Esophagus muscularis mucosa (tissue), 4 donors: ENCODE measurements around the gene PLPP6. TPM values are rescaled to one million over a fixed set of nuclear protein-coding genes. Genes with fewer than 3 reads are reported as not detected.

Source experiments
- DNase-seq: peaks from one replicate; pipeline ENCODE4 v3.0.0-alpha.2; 2017; ENCODE audit errors: extremely low spot score
- H3K27ac ChIP-seq, 4 donors: fragments of 200-600 bp; sonication (generic); replicated peaks in 1 of 4; 1 replicate in 3 of 4; 2 replicates in 1 of 4; pipeline ENCODE4 v1.5.1; 2016 to 2019; ENCODE audit warnings: mild to moderate bottlenecking in 1 of 4
- H3K27me3 ChIP-seq, 4 donors: fragments of 200-600 bp; sonication (generic); one replicate each; pipeline versions ENCODE4 v1.5.1 to v1.6.0; 2016 to 2019
- H3K36me3 ChIP-seq, 4 donors: fragments of 200-600 bp; sonication (generic); one replicate each; pipeline ENCODE4 v1.5.1; 2016 to 2019
- H3K4me1 ChIP-seq, 4 donors: fragments of 200-600 bp; sonication (generic); one replicate each; pipeline ENCODE4 v1.5.1; 2016 to 2019
- H3K4me3 ChIP-seq, 4 donors: fragments of 200-600 bp; sonication (generic); 1 replicate in 2 of 4; 2 replicates in 2 of 4; pipeline ENCODE4 v1.5.1; 2016 to 2019; ENCODE audit warnings: mild to moderate bottlenecking in 4 of 4, moderate library complexity in 1 of 4
- H3K9me3 ChIP-seq, 4 donors: fragments of 200-600 bp; sonication (generic); 1 replicate in 3 of 4; 2 replicates in 1 of 4; pipeline ENCODE4 v1.5.1; 2016 to 2019
- EP300 ChIP-seq: sonication (generic); formaldehyde crosslinking; IDR thresholded peaks from one replicate; pipeline ENCODE4 v1.6.1; 2017; ENCODE audit warnings: antibody characterized with exemption
- POLR2A ChIP-seq: fragments of 450-650 bp; IDR thresholded peaks from one replicate; pipeline ENCODE4 v1.6.1; 2017; ENCODE audit warnings: antibody characterized with exemption, moderate library complexity, mild to moderate bottlenecking, low read depth
- POLR2AphosphoS5 ChIP-seq, 2 donors: sonication (generic); formaldehyde crosslinking; IDR thresholded peaks; one replicate each; pipeline ENCODE4 v1.6.1; 2017; ENCODE audit warnings: antibody characterized with exemption in 2 of 2
- WGBS: methylation state at CpG from one replicate; pipeline ENCODE4 v1.1.5; 2018; 5-methylcytosine and 5-hydroxymethylcytosine counted together
- intact Hi-C: fragments of 100-400 bp; cut with DNase I; formaldehyde crosslinking; loops from one replicate; pipeline ENCODE4 v1.15.1; 2023
- total RNA-seq, 4 donors: library from RNA; depleted of rRNA; stranded (reverse); fragments of >200 nt; gene quantifications; one replicate each; pipeline versions ENCODE4 v1.1.0 to v1.2.1, GENCODE V29; 2016
- TF ChIP-seq, protein P1 (sequence below), 3 experiments: fragments of 200-600 bp in 2 of 3; fragments of 450-650 bp in 1 of 3; sonication (generic) in 2 of 3; IDR thresholded peaks; one replicate each; pipeline ENCODE4 v1.5.1; 2017 to 2019; ENCODE audit warnings: antibody characterized with exemption in 3 of 3, mild to moderate bottlenecking in 2 of 3, moderate library complexity in 1 of 3

The PLPP6 gene
- total RNA-seq, 4 donors from 2014 or later, result 3.8 to 6.3 (median 6.2) TPM

GRCh38 chr9:4690144-4690543 is 28.1 kb downstream of the PLPP6 start:
- no peaks in the 10 kb centered on the region for H3K9me3 ChIP-seq
- peaks cover 9 to 62% (median 33%) of the 10 kb centered on the region in 4 donors for H3K36me3 ChIP-seq
- TF ChIP-seq POLR2AphosphoS5 (IDR thresholded peaks at IDR 0.05) (no peak), POLR2A (no peak)
- TF ChIP-seq, protein P1, sequence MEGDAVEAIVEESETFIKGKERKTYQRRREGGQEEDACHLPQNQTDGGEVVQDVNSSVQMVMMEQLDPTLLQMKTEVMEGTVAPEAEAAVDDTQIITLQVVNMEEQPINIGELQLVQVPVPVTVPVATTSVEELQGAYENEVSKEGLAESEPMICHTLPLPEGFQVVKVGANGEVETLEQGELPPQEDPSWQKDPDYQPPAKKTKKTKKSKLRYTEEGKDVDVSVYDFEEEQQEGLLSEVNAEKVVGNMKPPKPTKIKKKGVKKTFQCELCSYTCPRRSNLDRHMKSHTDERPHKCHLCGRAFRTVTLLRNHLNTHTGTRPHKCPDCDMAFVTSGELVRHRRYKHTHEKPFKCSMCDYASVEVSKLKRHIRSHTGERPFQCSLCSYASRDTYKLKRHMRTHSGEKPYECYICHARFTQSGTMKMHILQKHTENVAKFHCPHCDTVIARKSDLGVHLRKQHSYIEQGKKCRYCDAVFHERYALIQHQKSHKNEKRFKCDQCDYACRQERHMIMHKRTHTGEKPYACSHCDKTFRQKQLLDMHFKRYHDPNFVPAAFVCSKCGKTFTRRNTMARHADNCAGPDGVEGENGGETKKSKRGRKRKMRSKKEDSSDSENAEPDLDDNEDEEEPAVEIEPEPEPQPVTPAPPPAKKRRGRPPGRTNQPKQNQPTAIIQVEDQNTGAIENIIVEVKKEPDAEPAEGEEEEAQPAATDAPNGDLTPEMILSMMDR (IDR thresholded peaks at IDR 0.05), result no peak
- 92% methylated on average over 4 of the region's 4 CpGs for WGBS
- H3K4me1 ChIP-seq, result peaks cover 20 to 94% (median 72%) of the 10 kb centered on the region in 4 donors
- no peaks in the 10 kb centered on the region for H3K27me3 ChIP-seq
- H3K4me3 ChIP-seq, result no peak overlapping the region
- intact Hi-C loops, result no loop called here
- H3K27ac ChIP-seq, result peak overlapping the region in 3 of 4 donors; percentile 7 to 68 (median 23)
- no peak for DNase-seq

DNA sequence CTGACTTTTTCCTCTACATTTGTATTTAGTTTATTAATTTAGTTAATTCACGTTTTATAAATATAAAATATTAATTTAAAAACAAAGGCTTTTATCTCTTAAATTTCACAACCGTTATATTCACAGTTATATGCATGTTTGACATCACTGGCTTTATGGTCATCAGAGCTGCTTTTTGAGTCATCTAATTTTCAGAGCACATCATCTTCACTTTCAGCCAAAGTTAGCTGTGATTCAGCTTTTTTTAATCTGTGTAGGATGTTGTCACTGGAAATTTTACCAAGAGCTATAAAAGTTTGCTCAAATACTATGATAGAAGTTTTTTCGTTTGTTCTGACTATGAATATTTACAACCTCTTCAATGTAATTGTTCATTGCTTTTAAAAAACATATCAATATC is 29.7 kb downstream of the PLPP6 start:
- H3K27me3 ChIP-seq, result no peaks in the 10 kb centered on the region
- TF ChIP-seq, protein P1 (IDR thresholded peaks at IDR 0.05), result no peak
- no peak for TF ChIP-seq POLR2AphosphoS5 (IDR thresholded peaks at IDR 0.05)
- TF ChIP-seq EP300, result no peak
- TF ChIP-seq POLR2A, result no peak
- peak overlapping the region in 1 of 4 donors; percentile 31 for H3K27ac ChIP-seq
- no peaks in the 10 kb centered on the region for H3K9me3 ChIP-seq
- no peak overlapping the region for H3K4me3 ChIP-seq
- peaks cover 4 to 58% (median 25%) of the 10 kb centered on the region in 4 donors for H3K36me3 ChIP-seq
- no peak for DNase-seq
- intact Hi-C loops, result no loop called here
- H3K4me1 ChIP-seq, result peaks cover 15 to 93% (median 62%) of the 10 kb centered on the region in 4 donors
- WGBS, result 76% methylated on average over 3 of the region's 3 CpGs

DNA sequence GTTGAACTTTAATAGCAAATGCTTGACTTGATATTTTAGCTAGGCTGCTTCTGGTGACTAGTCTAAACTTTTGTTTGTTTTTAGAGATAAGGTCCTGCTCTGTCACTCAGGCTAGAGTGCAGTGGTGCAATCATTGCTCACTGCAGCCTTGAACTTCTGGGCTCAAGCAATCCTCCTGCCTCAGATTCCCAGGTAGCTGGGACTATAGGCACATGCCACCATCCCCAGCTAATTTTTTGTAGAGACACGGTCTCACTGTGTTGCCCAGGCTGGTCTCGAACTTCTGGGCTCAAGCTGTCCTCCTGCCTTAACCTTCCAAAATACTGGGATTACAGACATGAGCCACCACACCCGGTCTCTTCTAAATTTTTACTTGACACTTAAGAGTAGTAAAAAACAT is 38.0 kb downstream of the PLPP6 start:
- intact Hi-C loops, result no loop called here
- no peak for TF ChIP-seq EP300
- TF ChIP-seq POLR2AphosphoS5 (IDR thresholded peaks at IDR 0.05), result no peak
- TF ChIP-seq, protein P1 (IDR thresholded peaks at IDR 0.05), result no peak
- TF ChIP-seq POLR2A, result no peak
- no peak for DNase-seq
- H3K4me1 ChIP-seq, result peaks cover 0 to 20% (median 8%) of the 10 kb centered on the region in 4 donors
- H3K9me3 ChIP-seq, result no peaks in the 10 kb centered on the region
- no peaks in the 10 kb centered on the region for H3K27me3 ChIP-seq
- 82% methylated on average over 3 of the region's 3 CpGs for WGBS
- H3K4me3 ChIP-seq, result no peak overlapping the region
- no peak overlapping the region for H3K27ac ChIP-seq
- H3K36me3 ChIP-seq, result peaks cover 38 to 91% (median 55%) of the 10 kb centered on the region in 4 donors

DNA sequence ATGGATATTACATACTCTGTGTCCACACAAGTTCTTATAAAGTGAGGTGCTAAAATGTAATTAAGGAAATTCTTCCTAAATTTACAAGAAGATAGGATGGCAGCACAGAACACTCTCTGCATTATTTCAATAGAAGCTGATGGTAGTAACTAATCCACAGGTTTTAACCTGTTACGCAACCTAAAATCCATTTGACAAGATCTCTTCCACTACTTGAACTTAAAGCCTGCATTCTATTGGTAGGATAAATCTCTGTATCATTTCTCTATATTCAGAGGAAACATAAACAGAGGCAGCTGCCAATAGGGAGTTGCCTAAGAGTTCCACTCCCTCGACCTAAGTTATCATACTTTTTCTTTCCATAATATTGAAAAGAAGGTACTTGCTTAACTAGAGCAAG is 38.8 kb downstream of the PLPP6 start:
- peaks cover 35 to 89% (median 58%) of the 10 kb centered on the region in 4 donors for H3K36me3 ChIP-seq
- H3K27ac ChIP-seq, result no peak overlapping the region
- DNase-seq, result no peak
- H3K9me3 ChIP-seq, result no peaks in the 10 kb centered on the region
- no peak overlapping the region for H3K4me3 ChIP-seq
- intact Hi-C loops, result no loop called here
- H3K27me3 ChIP-seq, result no peaks in the 10 kb centered on the region
- TF ChIP-seq POLR2A, result no peak
- TF ChIP-seq, protein P1 (IDR thresholded peaks at IDR 0.05), result no peak
- TF ChIP-seq EP300, result no peak
- no peak for TF ChIP-seq POLR2AphosphoS5 (IDR thresholded peaks at IDR 0.05)
- WGBS, result 87% methylated on average over 2 of the region's 2 CpGs
- H3K4me1 ChIP-seq, result peaks cover 0 to 13% (median 5%) of the 10 kb centered on the region in 4 donors

DNA sequence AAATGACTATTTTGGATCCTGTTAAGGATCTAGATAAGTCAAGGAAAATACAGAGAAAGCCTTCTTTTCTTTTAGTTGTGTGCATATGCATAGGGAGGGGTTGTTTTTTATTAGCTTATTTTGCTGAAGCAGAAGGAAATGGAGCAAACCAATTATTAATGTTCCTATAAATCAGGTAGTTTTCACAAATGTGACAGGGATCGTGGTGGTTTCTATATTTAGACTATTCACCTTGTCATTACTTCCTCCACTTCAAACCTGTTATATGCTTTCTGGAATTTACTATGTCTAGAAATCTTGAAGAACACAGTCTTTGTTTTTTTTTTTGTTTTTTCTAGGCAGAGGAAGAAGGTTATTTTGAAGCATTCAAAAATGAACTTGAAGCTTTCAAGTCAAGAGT is 39.4 kb downstream of the PLPP6 start:
- Histone ChIP-seq H3K4me1 (peaks cover 0 to 8% (median 2%) of the 10 kb centered on the region in 4 donors), H3K27ac (no peak overlapping the region), H3K36me3 (peaks cover 35 to 95% (median 61%) of the 10 kb centered on the region in 4 donors), H3K9me3 (no peaks in the 10 kb centered on the region), H3K27me3 (no peaks in the 10 kb centered on the region), H3K4me3 (no peak overlapping the region)
- WGBS, result 45% methylated on average over 1 of the region's 1 CpG
- intact Hi-C loops, result no loop called here
- no peak for TF ChIP-seq POLR2AphosphoS5 (IDR thresholded peaks at IDR 0.05)
- DNase-seq, result no peak
